Testis (tissue), 3 donors: ENCODE data around the gene BBC3. TPM values are rescaled to one million over a fixed set of nuclear protein-coding genes. Genes with fewer than 3 reads are reported as not detected.
"Not testable (repeated sequence)": the region's sequence is repeated elsewhere in the genome, so short reads cannot be mapped to it uniquely, and the experiment has no call there.

ENCODE experiments used
- DNase-seq: peaks from one replicate; pipeline ENCODE4 v3.0.0-alpha.2; 2019
- H3K27ac ChIP-seq, 2 donors: fragments of 200-600 bp; sonication (generic); one replicate each; pipeline ENCODE4 v1.5.1; 2019
- H3K27me3 ChIP-seq: fragments of 200-600 bp; sonication (generic); one replicate; pipeline ENCODE4 v1.5.1; 2019
- H3K36me3 ChIP-seq: fragments of 200-600 bp; sonication (generic); one replicate; pipeline ENCODE4 v1.5.1; 2017; ENCODE audit warnings: low read depth; ENCODE audit errors: missing control alignments
- H3K4me1 ChIP-seq: fragments of 200-600 bp; sonication (generic); one replicate; pipeline ENCODE4 v1.5.1; 2019
- H3K4me3 ChIP-seq, 2 donors: fragments of 200-600 bp; sonication (generic); one replicate each; pipeline ENCODE4 v1.5.1; 2017 to 2019
- H3K9me3 ChIP-seq: fragments of 200-600 bp; sonication (generic); one replicate; pipeline ENCODE4 v1.5.1; 2017
- CTCF ChIP-seq, 3 experiments: fragments of 450-650 bp in 2 of 3; fragments of 200-600 bp in 1 of 3; sonication (generic) in 1 of 3; IDR thresholded peaks; one replicate each; pipeline ENCODE4 v1.5.1; 2016 to 2019; ENCODE audit warnings: antibody characterized with exemption in 3 of 3, mild to moderate bottlenecking in 2 of 3, moderate library complexity in 1 of 3
- POLR2A ChIP-seq: fragments of 450-650 bp; IDR thresholded peaks from one replicate; pipeline ENCODE4 v1.6.1; 2017; ENCODE audit warnings: antibody characterized with exemption, mild to moderate bottlenecking, moderate library complexity
- WGBS, 2 donors: methylation state at CpG; one replicate each; pipeline ENCODE4 v1.1.5; 2018; 5-methylcytosine and 5-hydroxymethylcytosine counted together
- intact Hi-C: fragments of 100-400 bp; cut with DNase I; formaldehyde crosslinking; loops from one replicate; pipeline ENCODE4 v1.15.1; 2023; ENCODE audit warnings: low total_unique reads
- polyA plus RNA-seq: library from polyadenylated mRNA; stranded (reverse); fragments of 350-450 nt; fragmentation: Illumina TruSeq; extraction: RNeasy Lipid Tissue Mini Kit (QIAGEN cat#74804); gene quantifications from one replicate; pipeline ENCODE4 v1.2.3, GENCODE V29; 2014; ENCODE audit warnings: low read depth, low replicate concordance; ENCODE audit not compliant: insufficient read depth
- total RNA-seq, 2 donors: library from RNA; depleted of rRNA; stranded (reverse); fragments of >200 nt; gene quantifications; one replicate each; pipeline ENCODE4 v1.2.3, GENCODE V29; 2016

The BBC3 gene
- total and polyA plus RNA-seq, 3 donors from 2014 or later: 3.3 to 10.2 (median 10.0) TPM

GRCh38 chr19:47253970-47254369 is 23.0 kb upstream of the BBC3 start:
- peaks cover 16% of the 10 kb centered on the region for H3K4me1 ChIP-seq
- no peaks in the 10 kb centered on the region for H3K9me3 ChIP-seq
- no peaks in the 10 kb centered on the region for H3K36me3 ChIP-seq
- DNase-seq: no peak
- no peaks in the 10 kb centered on the region for H3K27me3 ChIP-seq
- TF ChIP-seq POLR2A: no peak
- no peak for TF ChIP-seq CTCF (IDR thresholded peaks at IDR 0.05)
- H3K4me3 ChIP-seq: no peak overlapping the region
- WGBS, 2 donors: 85 to 90% methylated on average over 5 of the region's 5 CpGs
- H3K27ac ChIP-seq: no peak overlapping the region
- intact Hi-C loops: no loop called here

GRCh38 chr19:47253467-47253881 is 22.5 kb upstream of the BBC3 start:
- Histone ChIP-seq H3K4me3 (no peak overlapping the region), H3K27me3 (no peaks in the 10 kb centered on the region), H3K9me3 (no peaks in the 10 kb centered on the region), H3K4me1 (peaks cover 11% of the 10 kb centered on the region), H3K27ac (no peak overlapping the region), H3K36me3 (no peaks in the 10 kb centered on the region)
- DNase-seq: no peak
- intact Hi-C loops: no loop called here
- WGBS, 2 donors: 70 to 82% methylated on average over 3 of the region's 3 CpGs
- TF ChIP-seq POLR2A: no peak
- no peak for TF ChIP-seq CTCF (IDR thresholded peaks at IDR 0.05)

- H3K4me1 ChIP-seq, H3K9me3 ChIP-seq, H3K27me3 ChIP-seq, DNase-seq, H3K4me3 ChIP-seq, H3K36me3 ChIP-seq, intact Hi-C loops, H3K27ac ChIP-seq: not testable (repeated sequence)
- WGBS, 2 donors: 86 to 93% methylated on average over 8 of the region's 8 CpGs
Observed at GRCh38 chr19:47253016-47253415, 22.0 kb upstream of the BBC3 start.

GRCh38 chr19:47247308-47247990 is 16.4 kb upstream of the BBC3 start:
- intact Hi-C loops: no loop called here
- no peaks in the 10 kb centered on the region for H3K9me3 ChIP-seq
- no peak for TF ChIP-seq POLR2A
- TF ChIP-seq CTCF (IDR thresholded peaks at IDR 0.05): peak; percentile 88 to 97 (median 94)
- H3K27me3 ChIP-seq: no peaks in the 10 kb centered on the region
- peak overlapping the region in 1 of 2 donors; percentile 45 for H3K27ac ChIP-seq
- peak; percentile 86 for DNase-seq
- peaks cover 14% of the 10 kb centered on the region for H3K4me1 ChIP-seq
- H3K36me3 ChIP-seq: no peaks in the 10 kb centered on the region
- no peak overlapping the region for H3K4me3 ChIP-seq
- 18 to 23% methylated on average over 25 of the region's 25 CpGs for WGBS, 2 donors

- DNase-seq: peak; percentile 88
- no peak overlapping the region for H3K27ac ChIP-seq
- TF ChIP-seq POLR2A: no peak
- peak; percentile 96 to 99 (median 97) for TF ChIP-seq CTCF (IDR thresholded peaks at IDR 0.05)
- no peaks in the 10 kb centered on the region for H3K36me3 ChIP-seq
- H3K9me3 ChIP-seq: no peaks in the 10 kb centered on the region
- H3K4me1 ChIP-seq: peaks cover 14% of the 10 kb centered on the region
- intact Hi-C loops: no loop called here
- H3K27me3 ChIP-seq: no peaks in the 10 kb centered on the region
- 1 to 3% methylated on average over 15 to 46 of the region's 46 CpGs for whole genome bisulfite sequencing, 2 donors
- H3K4me3 ChIP-seq: peak overlapping the region; percentile 26 to 37
Observed at GRCh38 chr19:47243776-47244547, 13.0 kb upstream of the BBC3 start.
